GM19467 (cell line): ENCODE measurements around the gene DNAJB4.
A peak's percentile ranks its signal among the peaks of the same experiment; 100 is the strongest.
"Not testable (repeated sequence)": the region's sequence is repeated elsewhere in the genome, so short reads cannot be mapped to it uniquely, and the experiment has no call there.

Experiments
- ATAC-seq: cut with Tn5 transposase; IDR thresholded peaks from one replicate; pipeline ENCODE4 v1.9.1; 2021; ENCODE audit warnings: mild to moderate bottlenecking, moderate library complexity; ENCODE audit not compliant: unreplicated experiment

The DNAJB4 gene

DNA sequence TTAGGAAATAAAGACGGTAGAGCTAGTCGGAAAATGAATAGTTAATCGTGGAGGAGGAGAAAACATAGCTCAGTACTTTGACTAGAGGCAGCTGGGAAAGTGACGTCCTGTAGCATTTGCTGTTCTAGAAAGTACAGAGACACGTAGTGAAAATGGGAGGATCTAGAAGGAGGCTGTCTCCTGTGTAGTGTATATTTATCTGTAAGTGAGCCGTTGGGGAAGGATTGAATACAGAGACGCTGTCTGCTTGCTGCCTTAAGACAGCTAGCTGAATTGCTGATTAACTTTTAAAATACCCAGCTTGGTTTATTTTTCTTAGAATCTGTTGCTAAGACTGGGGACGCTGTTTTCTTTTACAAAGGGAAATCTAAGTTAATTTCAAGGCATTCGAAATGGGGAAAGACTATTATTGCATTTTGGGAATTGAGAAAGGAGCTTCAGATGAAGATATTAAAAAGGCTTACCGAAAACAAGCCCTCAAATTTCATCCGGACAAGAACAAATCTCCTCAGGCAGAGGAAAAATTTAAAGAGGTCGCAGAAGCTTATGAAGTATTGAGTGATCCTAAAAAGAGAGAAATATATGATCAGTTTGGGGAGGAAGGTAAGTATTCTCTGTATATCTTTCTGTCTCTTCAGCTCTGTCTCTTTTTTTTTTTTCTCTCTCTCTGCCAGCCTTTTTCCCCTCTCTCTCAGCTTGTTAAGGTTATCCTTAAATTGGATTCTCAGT, at the start of gene DNAJB4:
DNAJB4 (plus strand) TSS at position 221 of the 729 bp plus-strand sequence; CDS start at position 393, 172 bp downstream.
- peak; percentile 96 for ATAC-seq

- no peak for ATAC-seq
Measured at GRCh38 chr1:77955709-77956108, 49.0 kb upstream of the DNAJB4 start.

- no peak for ATAC-seq
Measured at GRCh38 chr1:77956464-77956863, 48.3 kb upstream of the DNAJB4 start.

DNA sequence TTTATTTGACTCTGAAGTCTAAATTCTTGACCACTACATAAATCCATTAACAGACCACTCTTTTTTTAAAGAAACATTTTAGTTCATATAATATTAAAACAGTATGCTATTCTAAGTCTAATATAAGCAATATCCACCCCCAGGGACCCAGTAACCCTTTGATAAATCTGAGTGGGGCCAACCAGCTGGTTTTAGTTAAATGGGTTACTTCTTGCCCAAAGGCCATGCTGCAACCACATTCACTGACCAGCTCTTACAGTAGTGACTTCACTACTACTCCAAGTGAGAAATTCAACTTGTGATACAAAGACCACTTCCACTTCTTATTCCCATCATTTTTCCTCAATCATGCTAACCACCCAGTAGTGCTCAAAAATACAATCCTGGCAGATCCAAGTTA, 46.3 kb upstream of the DNAJB4 start:
- ATAC-seq, result no peak

- ATAC-seq, result no peak
Measured at GRCh38 chr1:77958850-77959249, 45.9 kb upstream of the DNAJB4 start.

DNA sequence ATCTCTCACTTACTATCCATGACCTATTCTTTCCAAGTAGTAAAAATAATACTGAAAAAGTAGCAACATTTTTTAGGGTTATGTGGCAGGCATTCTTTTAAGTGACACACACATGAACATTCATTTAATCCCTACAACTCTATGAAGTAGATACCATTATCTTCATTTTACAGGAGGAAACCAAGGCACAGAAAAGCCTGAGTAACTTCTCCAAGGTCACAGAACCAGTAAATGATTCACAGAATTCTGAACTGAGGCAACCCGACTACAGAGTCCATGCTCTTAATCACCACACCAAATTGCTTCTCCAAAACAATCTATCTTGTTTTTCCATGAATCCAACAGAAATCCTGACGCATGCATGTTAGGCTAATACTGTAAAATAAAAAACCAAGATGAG, 43.3 kb upstream of the DNAJB4 start:
- no peak for ATAC-seq

- ATAC-seq, result no peak
Measured at GRCh38 chr1:77966291-77966690, 38.4 kb upstream of the DNAJB4 start.

- ATAC-seq, result no peak
Measured at GRCh38 chr1:77970192-77970591, 34.5 kb upstream of the DNAJB4 start.

DNA sequence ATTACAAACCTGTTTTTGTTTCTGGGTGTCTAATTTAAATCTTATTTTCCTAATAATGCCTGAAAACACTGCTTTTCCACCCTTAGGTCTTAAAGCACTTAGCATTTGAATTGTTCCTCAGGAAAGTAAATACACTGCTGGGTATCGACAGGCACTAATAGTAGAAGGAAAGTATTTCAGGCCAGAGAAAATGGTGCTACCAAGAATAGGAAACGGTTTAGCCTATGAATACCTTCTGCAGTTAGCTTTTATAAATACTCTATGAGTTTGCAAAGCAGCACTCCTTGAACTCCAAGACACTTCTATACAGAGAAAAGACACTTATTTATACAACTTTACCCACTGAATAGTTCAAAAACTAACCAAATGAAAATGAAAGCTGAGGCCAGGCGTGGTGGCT, 32.7 kb upstream of the DNAJB4 start:
- ATAC-seq, result no peak

DNA sequence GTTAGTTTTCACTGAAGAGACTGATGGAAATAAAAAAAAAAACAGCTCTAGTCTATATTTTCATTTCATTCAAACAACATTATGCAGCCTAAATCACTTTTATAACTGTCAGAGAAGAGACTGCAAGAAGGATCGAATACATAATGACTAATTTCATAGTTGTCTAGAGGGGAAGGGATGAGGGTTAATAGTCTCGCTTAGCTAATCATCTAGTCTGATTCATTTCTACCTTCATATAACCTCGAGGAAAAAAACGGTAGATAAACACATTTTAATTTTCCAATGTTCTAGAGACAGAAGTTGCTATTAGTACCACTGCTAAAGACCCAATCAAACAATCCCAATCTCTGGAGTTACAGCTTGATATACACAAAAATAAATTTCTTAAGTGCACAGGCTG, 29.4 kb upstream of the DNAJB4 start:
- no peak for ATAC-seq

DNA sequence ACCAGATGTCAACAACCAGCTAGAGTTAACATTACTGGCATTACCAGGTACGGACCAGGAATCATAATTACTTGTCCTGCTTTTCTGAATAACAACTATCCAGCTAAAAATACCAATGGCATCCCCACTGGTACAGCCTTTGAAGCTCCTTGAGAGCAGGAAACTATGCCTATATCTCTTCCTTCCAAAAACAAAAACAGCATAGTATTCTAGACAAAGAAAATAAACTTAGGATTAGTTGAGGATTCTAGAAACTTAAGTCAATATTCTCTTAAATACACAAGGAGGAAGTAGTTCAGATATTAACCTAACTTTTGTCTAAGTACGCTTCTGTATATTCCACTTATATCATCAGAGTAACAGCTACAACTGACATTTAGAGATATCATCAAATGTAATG, 28.8 kb upstream of the DNAJB4 start:
- ATAC-seq, result no peak

- no peak for ATAC-seq
Measured at GRCh38 chr1:77976433-77977076, 28.2 kb upstream of the DNAJB4 start.

GRCh38 chr1:77977989-77978292, 26.8 kb upstream of the DNAJB4 start:
- ATAC-seq, result no peak

DNA sequence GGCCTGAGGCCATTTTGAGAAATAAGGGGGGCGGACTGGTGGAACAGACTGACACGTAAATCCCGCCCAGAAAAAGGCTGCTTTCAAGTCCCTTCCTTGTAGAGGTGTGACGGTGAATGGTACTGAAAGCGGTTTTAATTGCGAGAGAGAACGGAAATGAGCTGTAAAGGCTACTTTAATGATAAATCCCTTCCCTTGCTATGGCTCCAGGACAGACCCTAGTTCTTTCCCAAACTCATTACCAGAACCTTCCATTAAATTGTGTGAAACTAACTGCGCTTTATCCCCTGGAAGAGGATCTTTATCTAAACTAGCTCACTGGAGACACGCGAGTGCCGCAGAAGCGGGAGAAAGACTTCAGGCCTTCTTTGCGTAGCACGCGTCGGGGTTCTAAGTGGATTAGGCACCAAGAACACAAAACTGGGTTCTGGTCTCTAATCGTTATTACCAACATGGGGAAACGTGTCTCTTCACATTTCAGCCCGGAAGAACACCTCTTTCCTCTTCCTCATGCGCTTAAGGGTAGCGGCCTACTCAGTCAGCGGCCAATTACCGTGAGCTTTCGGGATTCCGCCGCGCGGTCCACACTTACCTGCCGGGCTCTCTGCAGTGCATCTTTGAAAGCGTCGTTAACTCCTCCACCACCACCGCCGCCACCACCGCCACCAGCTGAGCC, 26.3 kb upstream of the DNAJB4 start:
- ATAC-seq, result peak; percentile 62

DNA sequence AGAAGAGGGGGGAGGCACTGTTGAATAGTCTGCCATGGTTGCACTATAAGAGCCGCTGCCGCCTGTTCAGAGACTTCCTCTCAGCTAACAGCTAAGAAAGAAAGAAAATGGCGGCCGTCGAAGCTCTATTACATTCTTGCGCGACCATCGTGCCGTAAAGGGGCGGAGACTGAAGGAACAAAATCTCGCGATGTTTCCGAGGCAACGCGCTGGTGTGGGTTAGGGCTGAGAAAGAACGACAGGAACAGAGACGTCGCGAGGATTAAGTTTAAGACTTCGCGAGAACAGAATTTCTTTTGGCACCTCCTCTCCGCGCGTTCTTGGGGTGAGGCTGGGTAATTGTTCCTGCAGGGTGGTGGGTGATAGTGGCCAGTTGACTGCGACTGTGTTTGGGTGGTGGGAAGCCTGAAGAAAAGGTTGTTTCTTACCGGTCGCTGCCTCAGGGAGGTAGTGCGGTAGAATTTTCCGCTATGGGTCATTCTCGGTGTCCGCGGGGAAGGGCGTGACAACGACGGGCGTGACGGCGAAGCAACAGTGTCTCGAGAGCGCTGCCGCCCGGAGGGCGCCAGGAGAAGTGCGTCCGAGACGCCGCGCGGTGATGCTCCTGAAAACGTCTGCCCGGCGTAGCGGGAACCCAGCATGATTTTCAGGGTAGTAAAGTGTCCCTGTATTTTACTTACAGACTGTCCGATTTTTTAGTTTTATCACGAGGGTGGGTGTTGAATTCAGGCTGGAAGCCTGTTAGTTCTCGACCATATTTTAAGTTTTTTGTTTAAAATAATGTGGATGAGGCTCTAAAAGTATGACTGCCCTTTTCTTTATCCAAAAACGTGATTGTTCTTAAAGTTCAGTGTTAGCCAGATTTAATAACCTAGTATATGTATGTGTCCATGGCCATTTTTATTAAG, 25.5 kb upstream of the DNAJB4 start, which contains the start of gene FUBP1:
FUBP1 (minus strand) TSS at position 104 of the 908 bp plus-strand sequence; CDS start at position 36, 68 bp downstream.
- peak; percentile 77 for ATAC-seq

DNA sequence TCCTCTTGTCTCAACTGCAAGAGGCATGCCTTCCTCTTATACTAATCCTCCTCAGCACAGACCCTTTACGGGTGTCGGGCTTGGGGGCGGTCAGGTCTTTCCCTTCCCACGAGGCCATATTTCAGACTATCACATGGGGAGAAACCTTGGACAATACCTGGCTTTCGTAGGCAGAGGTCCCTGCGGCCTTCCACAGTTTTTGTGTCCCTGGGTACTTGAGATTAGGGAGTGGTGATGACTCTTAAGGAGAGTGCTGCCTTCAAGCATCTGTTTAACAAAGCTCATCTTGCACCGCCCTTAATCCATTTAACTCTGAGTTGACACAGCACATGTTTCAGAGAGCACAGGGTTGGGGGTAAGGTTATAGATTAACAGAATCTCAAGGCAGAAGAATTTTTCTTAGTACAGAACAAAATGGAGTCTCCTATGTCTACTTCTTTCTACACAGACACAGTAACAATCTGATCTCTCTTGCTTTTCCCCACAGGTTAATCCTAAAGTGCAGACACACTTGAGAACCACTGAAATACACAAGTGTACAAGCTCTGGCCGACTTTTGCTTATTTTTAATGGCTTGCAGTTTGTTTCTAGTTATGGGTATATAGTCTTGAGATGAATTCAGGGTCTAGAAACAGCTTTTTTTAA, 21.3 kb upstream of the DNAJB4 start:
- not testable (repeated sequence) for ATAC-seq

DNA sequence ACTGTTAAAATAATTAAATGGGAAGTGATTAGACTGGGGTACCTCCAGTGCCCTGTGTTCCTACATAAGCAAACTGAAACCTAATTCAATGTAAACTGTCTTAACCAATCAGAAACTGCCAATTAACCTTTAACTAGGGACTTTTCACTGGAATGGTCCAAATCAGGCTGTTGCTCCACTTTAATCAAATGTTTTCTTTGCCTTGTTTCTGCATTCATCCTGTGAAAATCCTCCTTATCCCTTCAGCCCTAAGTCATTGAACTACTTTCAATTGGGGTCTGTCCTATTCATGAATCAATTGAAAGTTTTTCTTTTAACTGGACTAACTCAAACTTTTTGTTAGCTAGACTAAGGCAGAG, 20.8 kb upstream of the DNAJB4 start:
- no peak for ATAC-seq

GRCh38 chr1:77984629-77985028, 20.1 kb upstream of the DNAJB4 start:
- no peak for ATAC-seq

DNA sequence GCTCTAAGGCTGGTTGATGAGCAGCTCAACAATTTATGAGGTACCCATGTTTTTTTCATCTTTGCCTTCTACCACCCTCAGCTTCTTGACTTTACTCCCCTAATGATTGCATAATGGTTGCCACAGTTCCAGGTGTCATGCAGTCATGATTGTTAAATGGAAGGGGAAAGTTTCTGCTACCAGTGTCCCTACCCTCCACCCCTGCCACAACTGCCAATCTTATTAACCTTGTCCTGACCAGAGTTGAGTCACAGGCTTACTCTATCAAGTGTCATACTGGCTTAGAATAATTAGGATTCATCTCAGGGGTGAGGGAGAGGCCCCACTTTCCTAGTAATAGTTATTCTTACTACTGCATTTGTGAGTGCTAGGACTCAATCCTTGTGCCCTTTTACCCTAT, 17.9 kb upstream of the DNAJB4 start:
- ATAC-seq, result no peak

DNA sequence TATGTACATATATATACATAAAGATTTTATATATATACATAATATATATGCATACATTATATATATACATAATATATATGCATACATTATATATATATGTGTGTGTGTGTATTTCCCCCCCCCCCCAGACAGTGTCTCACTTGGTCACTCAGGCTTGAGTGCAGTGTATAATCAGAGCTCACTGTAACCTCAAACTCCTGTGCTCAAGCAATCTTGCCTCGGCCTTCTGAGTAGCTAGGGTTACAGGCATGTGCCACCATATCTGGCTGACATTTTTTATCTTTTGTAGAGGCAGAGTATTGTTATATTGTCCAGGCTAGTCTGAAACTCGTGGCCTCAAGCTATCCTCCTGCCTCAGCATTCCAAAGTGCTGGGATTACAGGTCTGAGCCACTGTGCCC, 16.8 kb upstream of the DNAJB4 start:
- no peak for ATAC-seq

DNA sequence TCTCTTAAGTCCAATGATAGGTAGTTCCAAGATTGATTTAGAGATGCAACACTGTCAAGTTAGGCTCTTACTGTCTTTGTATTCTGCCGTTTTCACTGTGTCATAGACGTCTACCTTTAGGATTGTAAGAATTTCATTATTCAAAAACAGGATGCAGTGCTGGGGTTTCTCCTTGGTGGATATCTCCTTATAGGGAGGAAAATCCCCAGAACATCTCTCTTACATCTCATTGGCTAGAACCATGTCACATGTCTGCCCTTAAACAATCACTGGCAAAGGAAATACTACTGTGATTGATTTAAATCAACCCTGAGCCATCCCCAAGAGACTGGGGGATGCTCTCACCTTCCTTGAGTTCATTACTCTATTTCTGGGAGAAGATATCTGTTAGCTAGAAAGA, 15.0 kb upstream of the DNAJB4 start:
- no peak for ATAC-seq
